HepG2 (cell line): ENCODE results near the gene CD4. TPM values are rescaled to one million over a fixed set of nuclear protein-coding genes. Genes with fewer than 3 reads are reported as not detected.

Experiments
- CEBPB ChIP-seq: IDR thresholded peaks from 2 replicates; pipeline ENCODE4 v1.6.1; 2011; ENCODE audit warnings: low read depth, low read length, improper control_type of control experiment, borderline replicate concordance
- EED ChIP-seq: sonication (generic); formaldehyde crosslinking; IDR thresholded peaks from 2 replicates; pipeline ENCODE4 v1.5.0; 2020; ENCODE audit warnings: mild to moderate bottlenecking, missing genetic modification reagents
- HDAC1 ChIP-seq: sonication (generic); formaldehyde crosslinking; IDR thresholded peaks from 2 replicates; pipeline ENCODE4 v1.5.1; 2020; ENCODE audit warnings: mild to moderate bottlenecking, missing genetic modification reagents
- HMGXB3 ChIP-seq: sonication (generic); formaldehyde crosslinking; IDR thresholded peaks from 2 replicates; pipeline ENCODE4 v1.4.0; 2020; ENCODE audit warnings: missing genetic modification reagents, borderline replicate concordance
- MXD4 ChIP-seq: IDR thresholded peaks from 2 replicates; pipeline ENCODE4 v1.6.1; 2016; ENCODE audit warnings: mild to moderate bottlenecking, missing biosample characterization, missing genetic modification reagents
- POGZ ChIP-seq: sonication (generic); formaldehyde crosslinking; IDR thresholded peaks from 2 replicates; pipeline ENCODE4 v1.4.0; 2020; ENCODE audit warnings: mild to moderate bottlenecking, missing genetic modification reagents
- TCF7 ChIP-seq: sonication (generic); IDR thresholded peaks from 2 replicates; pipeline ENCODE4 v1.6.1; 2016; ENCODE audit warnings: antibody characterized with exemption, low read depth
- TEF ChIP-seq: sonication (generic); formaldehyde crosslinking; IDR thresholded peaks from 2 replicates; pipeline ENCODE4 v1.5.0; 2020; ENCODE audit warnings: missing genetic modification reagents
- ZFAT ChIP-seq: sonication (generic); formaldehyde crosslinking; conservative IDR thresholded peaks from 2 replicates; pipeline ENCODE4 v1.8.1; 2023; ENCODE audit warnings: missing genetic modification reagents, inconsistent platforms
- ZNF138 ChIP-seq: sonication (generic); formaldehyde crosslinking; IDR thresholded peaks from 2 replicates; pipeline ENCODE4 v1.5.0; 2020; ENCODE audit warnings: mild to moderate bottlenecking, low read depth, missing genetic modification reagents
- ZNF280D ChIP-seq: sonication (generic); formaldehyde crosslinking; IDR thresholded peaks from 2 replicates; pipeline ENCODE4 v1.5.1; 2020; ENCODE audit warnings: mild to moderate bottlenecking, missing genetic modification reagents
- ZNF530 ChIP-seq: sonication (generic); formaldehyde crosslinking; IDR thresholded peaks from 2 replicates; pipeline ENCODE4 v1.5.0; 2020; ENCODE audit warnings: low read depth, mild to moderate bottlenecking, missing genetic modification reagents
- ZNF709 ChIP-seq: sonication (generic); formaldehyde crosslinking; IDR thresholded peaks from 2 replicates; pipeline ENCODE4 v1.5.0; 2020; ENCODE audit warnings: mild to moderate bottlenecking, missing genetic modification reagents
- ZNF781 ChIP-seq: sonication (generic); formaldehyde crosslinking; IDR thresholded peaks from 2 replicates; pipeline ENCODE4 v1.5.1; 2020; ENCODE audit warnings: borderline replicate concordance, mild to moderate bottlenecking, missing genetic modification reagents; ENCODE audit errors: not compliant biosample characterization
- ZNF782 ChIP-seq: sonication (generic); formaldehyde crosslinking; IDR thresholded peaks from 2 replicates; pipeline ENCODE4 v1.4.0; 2020; ENCODE audit warnings: missing genetic modification reagents, mild to moderate bottlenecking, borderline replicate concordance
- ZNF850 ChIP-seq: sonication (generic); formaldehyde crosslinking; conservative IDR thresholded peaks from 2 replicates; pipeline ENCODE4 v1.9.0; 2021; ENCODE audit warnings: mild to moderate bottlenecking, missing genetic modification reagents
- ZNF878 ChIP-seq: sonication (generic); formaldehyde crosslinking; IDR thresholded peaks from 2 replicates; pipeline ENCODE4 v1.8.1; 2023; ENCODE audit warnings: mild to moderate bottlenecking, missing genetic modification reagents, moderate library complexity
- polyA plus RNA-seq, 8 experiments: library from polyadenylated mRNA; depleted of rRNA in 3 of 8; stranded (reverse) in 7 of 8; unstranded in 1 of 8; fragments of >200 nt; fragmentation: Illumina TruSeq in 4 of 8; extraction: Trizol in 4 of 8; gene quantifications; 2 replicates each; pipeline versions ENCODE4 v1.2.1 to v1.2.3, GENCODE V29; 2011 to 2016; ENCODE audit warnings: low read depth in 4 of 8, missing spikeins in 1 of 8, mixed read lengths in 1 of 8; ENCODE audit not compliant: insufficient read depth in 1 of 8
- total RNA-seq, 5 experiments: library from RNA; depleted of rRNA; stranded (reverse); fragments of >200 nt; fragmentation: Illumina TruSeq; extraction: Trizol; gene quantifications; 2 replicates each; pipeline ENCODE4 v1.2.3, GENCODE V29; 2016; ENCODE audit warnings: low read depth in 1 of 5
- TF ChIP-seq, protein P1 (sequence below): sonication (generic); formaldehyde crosslinking; IDR thresholded peaks from 2 replicates; pipeline ENCODE4 v1.8.0; 2022; ENCODE audit warnings: mild to moderate bottlenecking, missing genetic modification reagents
- TF ChIP-seq, protein P2 (sequence below): sonication (generic); formaldehyde crosslinking; IDR thresholded peaks from 2 replicates; pipeline ENCODE4 v1.4.0; 2020; ENCODE audit warnings: missing genetic modification reagents; ENCODE audit errors: not compliant biosample characterization

The CD4 gene
- total and polyA plus RNA-seq, 2 of the 13 experiments (the other 11 are each of a cell fraction or from before 2014, with no cell fraction given) = 0.07 to 0.95 TPM

DNA sequence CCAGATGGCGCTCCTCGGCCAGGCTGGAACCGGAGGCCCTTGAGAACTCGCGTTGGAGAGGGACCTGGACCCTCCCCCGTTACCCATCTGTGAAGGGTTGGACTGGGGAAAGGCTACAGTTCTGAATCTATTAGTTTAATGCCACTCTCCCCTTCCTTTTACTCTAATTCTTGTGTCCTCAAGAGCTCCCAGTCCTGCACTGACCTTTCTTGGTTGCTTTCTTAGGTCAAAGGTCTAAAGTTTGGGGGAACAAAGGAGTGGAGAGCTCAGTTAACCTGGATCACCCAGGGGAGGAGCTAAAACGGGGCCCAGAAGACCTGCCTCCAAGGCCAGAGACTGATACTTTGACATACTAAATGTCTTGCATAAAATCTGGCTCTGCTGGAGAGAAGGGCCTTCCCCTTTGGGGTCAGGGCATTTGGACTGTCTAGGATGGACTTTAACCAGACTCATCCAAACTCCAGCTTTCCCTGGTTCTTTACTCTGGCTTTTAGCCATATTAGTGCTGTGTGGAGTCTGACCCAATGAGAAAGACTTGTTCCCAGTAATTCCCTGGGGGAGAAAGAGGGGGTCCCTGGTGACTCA, 35.5 kb upstream of the CD4 start (continued):
- no peak for TF ChIP-seq HMGXB3 (CRISPR knock-in tag)
- TF ChIP-seq ZNF280D (CRISPR knock-in tag) = 0 out of 2 replicates have a peak, but pooled peaks have one; percentile 6
- TF ChIP-seq TEF = no peak
- 0 out of 2 replicates have a peak, but pooled peaks have one; percentile 34 for TF ChIP-seq POGZ (CRISPR knock-in tag)
- TF ChIP-seq, protein P1, sequence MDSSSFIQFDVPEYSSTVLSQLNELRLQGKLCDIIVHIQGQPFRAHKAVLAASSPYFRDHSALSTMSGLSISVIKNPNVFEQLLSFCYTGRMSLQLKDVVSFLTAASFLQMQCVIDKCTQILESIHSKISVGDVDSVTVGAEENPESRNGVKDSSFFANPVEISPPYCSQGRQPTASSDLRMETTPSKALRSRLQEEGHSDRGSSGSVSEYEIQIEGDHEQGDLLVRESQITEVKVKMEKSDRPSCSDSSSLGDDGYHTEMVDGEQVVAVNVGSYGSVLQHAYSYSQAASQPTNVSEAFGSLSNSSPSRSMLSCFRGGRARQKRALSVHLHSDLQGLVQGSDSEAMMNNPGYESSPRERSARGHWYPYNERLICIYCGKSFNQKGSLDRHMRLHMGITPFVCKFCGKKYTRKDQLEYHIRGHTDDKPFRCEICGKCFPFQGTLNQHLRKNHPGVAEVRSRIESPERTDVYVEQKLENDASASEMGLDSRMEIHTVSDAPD = peak; percentile 35; the same call in 1 of the 2 replicates
- TF ChIP-seq TCF7 = no peak
- no peak for TF ChIP-seq ZNF781 (CRISPR knock-in tag)
- no peak for TF ChIP-seq MXD4 (CRISPR knock-in tag)
- no peak for TF ChIP-seq ZNF850 (CRISPR knock-in tag)
- no peak for TF ChIP-seq EED
- TF ChIP-seq, protein P2, sequence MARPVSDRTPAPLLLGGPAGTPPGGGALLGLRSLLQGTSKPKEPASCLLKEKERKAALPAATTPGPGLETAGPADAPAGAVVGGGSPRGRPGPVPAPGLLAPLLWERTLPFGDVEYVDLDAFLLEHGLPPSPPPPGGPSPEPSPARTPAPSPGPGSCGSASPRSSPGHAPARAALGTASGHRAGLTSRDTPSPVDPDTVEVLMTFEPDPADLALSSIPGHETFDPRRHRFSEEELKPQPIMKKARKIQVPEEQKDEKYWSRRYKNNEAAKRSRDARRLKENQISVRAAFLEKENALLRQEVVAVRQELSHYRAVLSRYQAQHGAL (CRISPR knock-in tag) = no peak
- no peak for TF ChIP-seq ZNF878
- TF ChIP-seq ZNF138 (CRISPR knock-in tag) = no peak
- TF ChIP-seq ZNF782 (CRISPR knock-in tag) = no peak
- no peak for TF ChIP-seq CEBPB
- no peak for TF ChIP-seq ZFAT (CRISPR knock-in tag)
- TF ChIP-seq HDAC1 (CRISPR knock-in tag) = peak; percentile 35
- no peak for TF ChIP-seq ZNF530 (CRISPR knock-in tag)
- no peak for TF ChIP-seq ZNF709 (CRISPR knock-in tag)
